GM18873 (cell line): ENCODE measurements around the gene NRG2.

Experiments used
- ATAC-seq: cut with Tn5 transposase; IDR thresholded peaks from one replicate; pipeline ENCODE4 v1.9.1; 2021; ENCODE audit warnings: mild to moderate bottlenecking, moderate library complexity, moderate number of reproducible peaks; ENCODE audit not compliant: unreplicated experiment, low FRiP score

Gene NRG2

DNA sequence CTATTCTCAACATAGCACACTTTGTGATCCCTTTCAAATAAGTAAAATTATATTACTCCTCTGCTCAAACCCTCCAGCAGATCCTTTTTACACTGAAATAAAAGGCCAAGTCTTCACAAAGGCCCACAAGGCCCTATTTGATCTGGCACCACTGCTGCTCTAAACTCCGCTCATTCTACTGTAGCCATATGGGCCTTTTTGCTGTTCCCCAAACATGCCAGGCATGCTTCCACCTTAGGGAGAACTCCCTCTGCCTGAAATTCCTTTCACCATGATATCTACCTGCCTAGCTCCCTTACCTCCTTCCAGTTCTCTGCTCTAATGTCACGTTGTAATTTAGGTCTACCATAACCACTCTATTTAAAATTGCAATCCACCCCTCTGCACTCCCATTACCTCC is 28.3 kb downstream of the NRG2 start:
- ATAC-seq, result no peak

DNA sequence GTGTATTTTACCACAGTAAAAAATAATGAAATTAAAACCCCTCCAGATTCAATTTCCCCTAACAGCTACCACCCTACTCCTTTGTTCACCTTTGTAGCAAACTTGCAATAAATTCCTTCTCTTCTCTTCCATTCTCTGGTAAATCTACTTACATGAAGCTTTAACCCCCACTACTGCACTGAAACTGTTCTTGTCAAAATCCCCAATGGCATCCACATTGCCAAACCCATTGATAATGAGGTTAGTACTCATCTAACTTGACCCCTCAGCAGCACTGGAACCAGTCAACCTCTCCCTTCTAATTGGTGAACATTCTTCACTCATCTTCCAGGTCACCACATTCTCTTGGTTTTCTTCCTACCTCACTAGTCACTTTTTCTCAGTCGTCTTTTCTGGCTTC is 29.6 kb downstream of the NRG2 start:
- ATAC-seq, result no peak

- ATAC-seq, result no peak
These were observed 30.7 kb downstream of the NRG2 start for GRCh38 chr5:140012443-140012842.

GRCh38 chr5:140011297-140011802 is 31.7 kb downstream of the NRG2 start:
- ATAC-seq, result no peak

- ATAC-seq, result no peak
These were observed 32.3 kb downstream of the NRG2 start for GRCh38 chr5:140010798-140011197.

DNA sequence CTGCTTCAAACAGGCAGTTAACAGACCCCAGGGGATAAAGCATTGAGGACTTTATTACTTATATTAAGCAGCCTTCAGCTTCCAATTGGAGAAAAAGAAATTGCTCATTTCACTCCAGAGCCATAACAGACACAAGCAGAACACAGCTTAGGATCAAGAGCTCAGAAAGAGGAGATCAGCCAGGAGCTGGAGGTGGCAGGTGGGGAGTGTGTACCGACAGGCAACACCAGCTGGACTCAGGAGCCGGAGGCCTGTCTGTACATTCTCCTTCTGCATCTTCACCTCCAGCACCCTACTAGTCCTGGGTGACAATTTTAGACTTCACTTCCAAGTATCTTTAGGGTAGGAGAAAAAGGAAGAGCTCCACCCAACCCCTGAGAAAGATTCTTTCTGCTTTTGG is 35.8 kb downstream of the NRG2 start:
- no peak for ATAC-seq

GRCh38 chr5:140005145-140005591 is 37.9 kb downstream of the NRG2 start:
- ATAC-seq, result no peak

GRCh38 chr5:140004174-140004573 is 38.9 kb downstream of the NRG2 start:
- no peak for ATAC-seq

- ATAC-seq, result no peak
These were observed 39.6 kb downstream of the NRG2 start for GRCh38 chr5:140003519-140003918.

- no peak for ATAC-seq
These were observed 42.8 kb downstream of the NRG2 start for GRCh38 chr5:140000332-140000731.

DNA sequence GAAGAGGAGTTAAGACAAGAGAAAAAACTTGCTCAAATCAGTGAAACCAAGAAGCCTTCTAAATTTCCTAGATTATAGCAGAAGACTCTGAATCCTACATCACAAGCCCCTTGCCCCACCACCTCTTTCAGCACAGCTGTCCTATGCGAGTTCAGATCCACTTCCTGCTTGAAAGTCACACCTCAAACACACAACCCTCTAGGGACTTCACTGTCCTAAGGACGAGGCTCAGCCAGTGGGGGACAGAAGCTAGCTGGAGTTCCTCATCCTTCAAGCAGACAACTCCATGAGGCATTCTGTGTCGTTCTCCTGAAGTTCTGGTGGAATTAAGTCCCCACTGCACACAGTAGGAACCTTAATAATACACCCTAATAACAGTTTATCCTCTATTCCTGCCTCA is 44.3 kb downstream of the NRG2 start:
- no peak for ATAC-seq

- no peak for ATAC-seq
These were observed 45.8 kb downstream of the NRG2 start for GRCh38 chr5:139997276-139997675.

GRCh38 chr5:139995929-139996328 is 47.2 kb downstream of the NRG2 start:
- ATAC-seq, result no peak

DNA sequence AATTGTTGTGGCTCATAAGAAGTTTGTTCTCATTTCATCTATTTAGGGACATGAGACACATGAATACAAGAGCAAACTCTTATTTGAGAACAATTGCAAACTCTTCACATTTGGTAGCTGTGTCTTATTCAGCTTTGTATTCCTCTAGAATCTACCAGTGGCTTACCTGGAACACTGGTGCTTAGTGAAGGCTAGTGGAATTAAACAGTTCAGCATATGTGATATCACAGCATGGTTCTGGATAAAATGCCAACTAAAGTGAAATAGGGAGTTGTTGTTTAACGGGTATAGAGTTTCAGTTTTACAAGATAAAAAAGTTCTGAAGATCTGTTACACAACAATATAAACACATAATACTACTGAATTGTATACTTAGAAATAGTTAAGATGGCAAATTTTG is 48.9 kb downstream of the NRG2 start:
- ATAC-seq, result no peak

GRCh38 chr5:139985733-139986132 is 57.4 kb downstream of the NRG2 start:
- ATAC-seq, result no peak

- ATAC-seq, result no peak
These were observed 57.8 kb downstream of the NRG2 start for GRCh38 chr5:139985290-139985689.

- no peak for ATAC-seq
These were observed 58.3 kb downstream of the NRG2 start for GRCh38 chr5:139984816-139985215.

DNA sequence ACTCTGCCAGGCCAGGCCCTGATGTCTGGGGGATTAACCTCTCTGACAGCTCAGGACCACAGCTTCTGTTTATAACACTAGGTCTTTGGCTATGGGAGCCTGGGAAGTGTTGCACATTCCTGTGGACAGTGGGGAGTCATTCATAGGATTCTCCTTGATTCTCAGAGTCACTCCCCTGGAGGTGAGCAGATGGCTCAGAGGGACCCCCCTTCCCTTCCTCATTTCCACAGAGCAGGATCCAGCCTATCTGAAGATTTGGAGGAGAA is 60.2 kb downstream of the NRG2 start:
- no peak for ATAC-seq

DNA sequence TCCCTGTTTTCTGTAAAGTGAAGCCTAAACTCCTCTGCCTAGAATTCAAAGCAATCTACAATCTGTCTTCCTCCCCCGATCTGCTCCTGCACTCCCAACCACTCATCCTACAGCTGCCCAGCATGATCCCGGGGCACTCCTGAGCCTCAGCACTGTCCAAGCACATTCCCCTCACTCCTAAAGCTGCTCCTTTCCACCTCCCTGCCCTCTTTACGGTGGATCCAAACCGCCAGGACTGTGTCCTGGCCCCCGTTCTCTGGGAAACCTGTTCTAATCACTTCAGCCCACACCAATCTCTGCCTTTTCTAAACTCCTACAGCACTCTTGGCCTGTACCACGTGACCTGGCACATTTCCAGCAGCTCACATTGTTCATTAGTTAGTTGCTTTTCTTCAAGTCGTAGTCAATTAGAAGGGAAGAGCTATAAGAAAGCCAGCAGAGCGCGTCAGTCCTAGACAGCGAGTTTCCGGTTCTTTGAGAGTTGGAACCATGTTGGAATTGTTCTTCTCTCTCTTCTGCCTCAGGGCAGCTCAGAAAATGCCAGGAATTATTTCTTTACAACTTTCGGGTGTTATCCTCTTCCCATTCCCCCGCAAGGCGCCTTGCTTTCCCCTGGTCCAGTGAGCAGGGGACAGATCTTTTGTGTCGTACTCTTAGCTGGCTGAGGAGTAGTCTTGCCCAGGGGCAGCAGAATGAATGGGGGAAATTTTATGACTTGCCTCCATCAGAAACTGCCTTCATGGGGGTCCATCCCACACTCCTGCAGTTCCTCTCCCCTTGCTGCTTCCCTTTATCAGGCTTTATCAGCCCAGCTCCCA is 60.7 kb downstream of the NRG2 start:
- no peak for ATAC-seq

- no peak for ATAC-seq
These were observed 62.3 kb downstream of the NRG2 start for GRCh38 chr5:139980765-139981164.

DNA sequence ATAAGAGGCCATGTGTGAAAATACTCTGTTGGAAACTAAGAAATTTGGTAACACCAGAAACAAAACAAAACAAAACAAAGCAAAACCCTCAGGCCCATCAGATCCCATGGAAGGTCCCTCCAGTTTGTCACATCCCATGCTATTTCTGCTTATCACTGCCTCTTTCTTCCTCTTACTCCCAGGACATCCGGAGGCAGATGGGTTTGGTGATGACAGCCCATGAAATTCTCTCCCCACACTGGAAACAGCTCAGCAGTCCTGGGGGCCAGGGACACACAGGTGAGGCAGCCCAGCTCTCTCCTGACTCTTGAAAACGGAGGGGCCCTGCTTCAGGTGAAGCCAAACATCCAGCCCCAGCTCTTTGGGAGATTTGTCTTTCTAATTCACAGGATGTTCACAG is 63.2 kb downstream of the NRG2 start:
- no peak for ATAC-seq

GRCh38 chr5:139979518-139979917 is 63.6 kb downstream of the NRG2 start:
- ATAC-seq, result no peak

GRCh38 chr5:139976703-139977102 is 66.4 kb downstream of the NRG2 start:
- no peak for ATAC-seq
